Large intestine (tissue), 12 donors: ENCODE results near the gene MALL. TPM values are rescaled to one million over a fixed set of nuclear protein-coding genes. Genes with fewer than 3 reads are reported as not detected.
A peak's percentile ranks its signal among the peaks of the same experiment; 100 is the strongest.
"Not testable (repeated sequence)": the region's sequence is repeated elsewhere in the genome, so short reads cannot be mapped to it uniquely, and the experiment has no call there.

Experiments
- DNase-seq, 2 donors: peaks; one replicate each; pipeline versions ENCODE4 v3.0.0 to v3.0.0-alpha.2; 2013
- H3K27ac ChIP-seq: one replicate; pipeline ENCODE4 v1.5.1; 2013; ENCODE audit warnings: low read length
- H3K27me3 ChIP-seq: 2 replicates; pipeline ENCODE4 v1.6.1; 2013; ENCODE audit warnings: low read length; ENCODE audit not compliant: control insufficient read depth, insufficient read depth
- H3K36me3 ChIP-seq: 2 replicates; pipeline ENCODE4 v1.6.1; 2013; ENCODE audit warnings: low read length; ENCODE audit not compliant: control insufficient read depth, insufficient read depth
- H3K4me1 ChIP-seq: one replicate; pipeline ENCODE4 v1.6.1; 2013; ENCODE audit warnings: low read length; ENCODE audit not compliant: control insufficient read depth, insufficient read depth
- H3K4me3 ChIP-seq: one replicate; pipeline ENCODE4 v1.5.1; 2013; ENCODE audit warnings: low read length
- H3K9me3 ChIP-seq: one replicate; pipeline ENCODE4 v1.6.1; 2013; ENCODE audit warnings: mild to moderate bottlenecking, low read depth, low read length, moderate library complexity; ENCODE audit not compliant: control insufficient read depth
- WGBS: methylation state at CpG from one replicate; pipeline ENCODE4 v1.1.5; 2013; ENCODE audit warnings: low lambda C conversion rate; ENCODE audit not compliant: insufficient coverage; 5-methylcytosine and 5-hydroxymethylcytosine counted together
- long read RNA-seq, 11 donors: transcript quantifications; one replicate each; lab custom pipeline, GENCODE V29; 2026
- polyA plus RNA-seq: library from polyadenylated mRNA; unstranded; fragments of 120-200 nt; gene quantifications from one replicate; pipeline ENCODE4 v1.2.1, GENCODE V29; 2013

MALL gene
- 147 TPM for polyA plus RNA-seq
- long read RNA-seq, donor 1, transcript MALL-201 (4 exons, 3,061 nt), result major isoform, 42 of 47 reads
- long read RNA-seq, donor 1, partial matches to known transcripts, result 5 of 47 reads
- long read RNA-seq, donor 1, other reads (novel, unspliced or antisense), result 0 of 47 reads
- long read RNA-seq, donor 2, transcript MALL-201 (4 exons, 3,061 nt), result major isoform, 76 of 97 reads
- long read RNA-seq, donor 2, partial matches to known transcripts, result 12 of 97 reads
- long read RNA-seq, donor 2, other reads (novel, unspliced or antisense), result 6 of 97 reads
- long read RNA-seq, donor 3, result 0 reads
- long read RNA-seq, donor 4, transcript MALL-201 (4 exons, 3,061 nt), result major isoform, 10 of 15 reads
- long read RNA-seq, donor 4, partial matches to known transcripts, result 5 of 15 reads
- long read RNA-seq, donor 4, other reads (novel, unspliced or antisense), result 0 of 15 reads
- long read RNA-seq, donor 5, transcript MALL-201 (4 exons, 3,061 nt), result major isoform, 28 of 33 reads
- long read RNA-seq, donor 5, partial matches to known transcripts, result 5 of 33 reads
- long read RNA-seq, donor 5, other reads (novel, unspliced or antisense), result 0 of 33 reads
- long read RNA-seq, donor 6, transcript MALL-201 (4 exons, 3,061 nt), result major isoform, 54 of 228 reads
- long read RNA-seq, donor 6, partial matches to known transcripts, result 168 of 228 reads
- long read RNA-seq, donor 6, other reads (novel, unspliced or antisense), result 5 of 228 reads
- long read RNA-seq, donor 7, transcript MALL-201 (4 exons, 3,061 nt), result major isoform, 11 of 11 reads
- long read RNA-seq, donor 7, partial matches to known transcripts, result 0 of 11 reads
- long read RNA-seq, donor 7, other reads (novel, unspliced or antisense), result 0 of 11 reads
- long read RNA-seq, donor 8, transcript MALL-201 (4 exons, 3,061 nt), result major isoform, 89 of 142 reads
- long read RNA-seq, donor 8, partial matches to known transcripts, result 38 of 142 reads
- long read RNA-seq, donor 8, other reads (novel, unspliced or antisense), result 15 of 142 reads
- long read RNA-seq, donor 9, transcript MALL-201 (4 exons, 3,061 nt), result major isoform, 38 of 91 reads
- long read RNA-seq, donor 9, partial matches to known transcripts, result 53 of 91 reads
- long read RNA-seq, donor 9, other reads (novel, unspliced or antisense), result 0 of 91 reads
- long read RNA-seq, donor 10, transcript MALL-201 (4 exons, 3,061 nt), result major isoform, 99 of 106 reads
- long read RNA-seq, donor 10, partial matches to known transcripts, result 7 of 106 reads
- long read RNA-seq, donor 10, other reads (novel, unspliced or antisense), result 0 of 106 reads
- long read RNA-seq, donor 11, transcript MALL-201 (4 exons, 3,061 nt), result major isoform, 50 of 56 reads
- long read RNA-seq, donor 11, partial matches to known transcripts, result 6 of 56 reads
- long read RNA-seq, donor 11, other reads (novel, unspliced or antisense), result 0 of 56 reads

DNA sequence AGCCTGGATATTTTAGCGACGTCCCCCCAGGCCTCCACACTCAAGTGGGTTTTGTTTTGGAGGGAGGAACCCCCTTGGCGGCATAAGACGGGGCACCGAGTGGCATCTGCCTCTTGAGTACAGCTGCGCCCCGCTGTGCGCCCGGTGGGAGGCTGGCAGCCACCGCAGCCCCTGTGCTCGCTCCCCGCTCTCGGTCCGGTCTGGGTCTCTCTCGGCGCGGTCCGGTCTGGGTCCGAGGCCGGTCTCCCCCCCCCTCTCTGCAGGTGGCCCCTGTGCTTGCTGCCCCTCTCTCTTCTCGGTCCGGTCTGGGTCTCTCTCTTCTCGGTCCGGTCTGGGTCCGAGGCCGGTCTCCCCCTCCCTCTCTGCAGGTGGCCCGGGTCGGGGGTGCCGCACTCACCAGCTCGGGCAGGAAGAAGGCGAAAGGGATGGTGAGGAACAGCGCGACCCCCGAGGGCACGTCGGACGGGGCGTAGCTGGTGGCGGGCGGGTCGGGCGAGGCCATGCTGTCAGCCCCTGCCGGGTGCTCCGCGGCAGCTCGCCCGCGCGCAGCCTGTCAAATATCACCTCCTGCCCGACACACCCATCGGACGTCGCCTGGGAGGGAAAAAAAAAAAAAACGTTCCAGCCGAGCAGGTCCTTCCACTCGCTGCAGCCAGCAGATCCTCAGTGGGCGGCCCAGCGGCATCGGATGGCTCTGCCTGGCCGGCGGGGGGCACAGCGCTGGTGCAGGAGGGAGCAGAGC lies at the start of gene MALL:
MALL (minus strand) TSS at position 532 of the 742 bp plus-strand sequence; CDS start at position 502, 30 bp downstream.
- Histone ChIP-seq H3K27ac (peak within 1 kb of the TSS; percentile 99), H3K36me3 (no peaks in the 10 kb centered on the region), H3K4me1 (peaks cover 38% of the 10 kb centered on the region), H3K9me3 (peaks cover 2% of the 10 kb centered on the region), H3K27me3 (peaks cover 16% of the 10 kb centered on the region), H3K4me3 (peak within 1 kb of the TSS; percentile 94)
- peak; percentile 80 to 92 for DNase-seq
- WGBS, result no CpG with 5 or more reads among the region's 62 CpGs

DNA sequence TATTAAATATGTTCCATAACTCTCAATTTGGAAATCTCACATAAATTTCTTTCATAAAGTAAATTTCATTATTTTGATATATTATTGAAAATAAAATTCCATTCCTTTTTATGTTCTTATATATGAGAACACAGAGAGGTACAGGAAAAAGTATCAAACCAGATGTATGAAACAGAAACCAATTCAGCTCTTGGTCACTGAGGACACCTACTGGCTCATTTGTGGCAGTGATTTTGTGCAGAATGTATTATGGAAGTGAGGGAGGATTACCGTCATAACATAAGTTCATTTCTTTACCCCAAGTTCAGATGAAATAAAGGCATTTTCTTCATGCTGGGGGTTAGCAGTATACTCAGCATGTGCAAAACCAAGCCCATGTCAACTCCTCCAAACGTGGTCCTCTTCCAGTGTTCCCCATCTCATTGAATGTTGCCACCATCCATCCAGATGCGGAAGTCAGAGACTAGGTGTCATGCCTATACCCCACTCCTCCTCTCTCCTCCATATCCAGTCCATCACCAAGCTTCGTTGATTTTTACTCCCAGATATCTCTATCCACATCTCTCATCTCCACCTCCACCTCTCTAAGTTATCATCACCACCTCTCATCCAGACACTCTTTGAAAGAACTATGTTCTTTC lies 41.7 kb upstream of the MALL start:
- 55% methylated on average over 1 of the region's 4 CpGs for WGBS
- no peaks in the 10 kb centered on the region for H3K4me1 ChIP-seq
- peak; percentile 25 to 57 for DNase-seq
- H3K27me3 ChIP-seq, result no peaks in the 10 kb centered on the region
- H3K4me3 ChIP-seq, result no peak overlapping the region
- no peaks in the 10 kb centered on the region for H3K36me3 ChIP-seq
- H3K27ac ChIP-seq, result no peak overlapping the region
- H3K9me3 ChIP-seq, result peaks cover 17% of the 10 kb centered on the region

DNA sequence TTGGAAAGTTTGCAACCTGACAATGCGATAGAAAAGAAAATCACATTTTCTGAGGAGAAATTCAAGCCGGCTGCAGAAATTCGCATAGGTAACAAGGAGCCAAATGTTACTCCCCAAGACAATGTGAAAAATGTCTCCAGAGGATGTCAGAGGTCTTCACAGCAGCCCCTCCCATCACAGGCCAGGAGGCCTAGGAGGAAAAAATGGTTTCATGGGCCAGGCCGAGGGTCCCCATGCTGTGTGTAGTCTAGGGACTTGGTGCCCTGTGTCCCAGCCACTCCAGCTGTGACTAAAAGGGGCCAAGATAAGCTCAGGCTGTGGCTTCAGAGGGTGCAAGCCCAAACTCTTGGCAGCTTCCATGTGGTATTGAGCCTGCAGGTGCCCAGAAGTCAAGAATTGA lies 39.2 kb upstream of the MALL start:
- not testable (repeated sequence) for H3K4me3 ChIP-seq, H3K36me3 ChIP-seq, DNase-seq, H3K27me3 ChIP-seq, H3K27ac ChIP-seq, H3K4me1 ChIP-seq
- H3K9me3 ChIP-seq, result peaks cover 17% of the 10 kb centered on the region
- WGBS, result 100% methylated on average over 2 of the region's 4 CpGs

DNA sequence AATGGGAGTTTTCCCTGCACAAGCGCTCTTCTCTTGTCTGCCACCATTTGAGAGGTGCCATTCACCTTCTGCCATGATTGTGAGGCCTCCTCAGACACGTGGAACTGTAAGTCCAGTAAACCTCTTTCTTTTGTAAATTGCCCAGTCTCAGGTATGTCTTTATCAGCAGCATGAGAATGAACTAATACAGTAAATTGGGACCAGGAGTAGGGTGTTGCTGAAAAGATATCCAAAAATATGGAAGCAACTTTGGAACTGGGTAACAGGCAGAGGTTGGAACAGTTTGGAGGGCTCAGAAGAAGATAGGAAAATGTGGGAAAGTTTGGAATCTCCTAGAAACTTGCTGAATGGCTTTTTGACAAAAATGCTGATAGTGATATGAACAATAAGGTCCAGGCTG lies 38.6 kb upstream of the MALL start:
- DNase-seq, H3K4me3 ChIP-seq, H3K36me3 ChIP-seq, H3K27ac ChIP-seq, H3K27me3 ChIP-seq, H3K4me1 ChIP-seq: not testable (repeated sequence)
- no CpG with 5 or more reads among the region's 2 CpGs for WGBS
- peaks cover 17% of the 10 kb centered on the region for H3K9me3 ChIP-seq

DNA sequence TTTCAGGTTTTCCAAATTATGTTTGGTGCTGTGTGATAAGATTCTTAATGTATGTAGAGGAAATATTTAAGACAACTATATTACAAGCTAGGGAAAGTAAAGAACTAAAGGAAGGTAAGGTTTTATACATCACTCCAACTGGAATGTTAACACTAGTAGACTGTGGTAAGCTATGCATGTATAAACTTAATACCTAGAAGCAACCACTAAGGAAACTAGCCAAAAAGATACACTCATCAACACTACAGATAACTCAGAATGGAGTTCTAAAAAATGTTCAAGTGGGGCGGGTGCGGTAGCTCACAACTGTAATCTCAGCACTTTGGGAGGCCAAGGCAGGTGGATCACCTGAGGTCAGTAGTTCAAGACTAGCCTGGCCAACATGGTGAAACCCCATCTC lies 37.8 kb upstream of the MALL start:
- DNase-seq, result no peak
- Histone ChIP-seq H3K4me3 (no peak overlapping the region), H3K27me3 (no peaks in the 10 kb centered on the region), H3K9me3 (peaks cover 17% of the 10 kb centered on the region), H3K36me3 (no peaks in the 10 kb centered on the region), H3K27ac (no peak overlapping the region), H3K4me1 (no peaks in the 10 kb centered on the region)
- WGBS, result no CpG with 5 or more reads among the region's 2 CpGs

DNA sequence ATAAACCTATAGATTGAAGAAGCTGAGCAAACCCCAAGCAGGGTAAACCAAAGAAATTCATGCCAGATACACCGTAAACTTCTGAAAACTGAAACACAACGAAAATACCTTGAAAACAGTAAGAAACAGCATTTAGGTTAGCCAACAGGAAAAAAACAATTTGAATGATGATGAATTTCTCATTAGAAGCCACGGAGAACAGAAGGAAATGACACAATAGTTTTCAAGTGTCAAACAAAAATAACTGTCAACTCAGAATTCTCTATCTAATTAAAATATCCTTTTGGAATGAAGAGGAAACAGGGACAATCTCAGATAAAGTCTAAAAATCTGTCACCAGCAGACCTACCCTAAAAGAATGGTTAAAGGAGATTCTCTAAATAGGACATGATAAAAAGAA lies 37.3 kb upstream of the MALL start:
- H3K36me3 ChIP-seq, result no peaks in the 10 kb centered on the region
- H3K4me1 ChIP-seq, result no peaks in the 10 kb centered on the region
- H3K9me3 ChIP-seq, result peaks cover 17% of the 10 kb centered on the region
- 93% methylated on average over 3 of the region's 3 CpGs for WGBS
- no peak overlapping the region for H3K4me3 ChIP-seq
- no peak overlapping the region for H3K27ac ChIP-seq
- DNase-seq, result no peak
- H3K27me3 ChIP-seq, result no peaks in the 10 kb centered on the region

DNA sequence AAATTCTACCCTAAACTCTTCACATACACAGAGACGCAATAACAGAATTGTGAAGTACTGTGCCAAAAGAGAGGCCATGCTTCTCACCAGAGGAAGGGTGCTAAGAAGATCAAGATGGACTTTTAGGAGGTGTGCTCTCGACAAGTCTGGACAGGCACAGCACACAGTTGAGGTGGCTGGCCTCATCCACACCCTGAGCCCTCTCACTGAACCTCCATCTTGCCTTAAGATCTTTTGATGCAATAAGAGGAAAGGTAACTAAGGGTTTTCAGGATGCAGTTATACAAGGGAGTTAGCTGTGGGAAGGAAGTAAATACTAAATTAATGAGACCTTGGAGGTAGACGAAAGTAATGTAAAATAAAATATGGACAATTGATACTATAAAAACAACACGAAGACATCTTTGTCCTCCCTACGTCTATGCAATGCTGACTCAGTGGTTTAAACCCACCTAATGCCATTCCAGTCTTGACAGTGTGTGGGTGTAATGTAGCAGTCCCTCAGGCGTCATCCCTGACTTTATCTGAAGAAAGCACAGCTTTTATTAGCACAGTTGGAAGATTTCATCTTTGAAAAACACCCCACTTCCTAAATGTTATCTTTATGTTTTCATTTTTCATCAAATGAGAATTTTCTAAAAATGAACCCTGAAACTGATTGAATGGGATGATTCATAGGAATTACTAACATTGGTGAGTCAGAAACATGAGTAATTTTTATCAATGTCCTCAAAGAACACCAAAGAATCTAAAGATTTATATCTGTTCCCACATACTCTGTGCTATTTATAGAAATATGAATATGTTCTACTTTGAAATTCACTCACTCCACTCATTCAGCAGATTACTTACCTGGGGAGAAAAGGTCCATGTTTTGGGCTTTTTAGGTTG lies 34.0 kb upstream of the MALL start:
- 100% methylated on average over 1 of the region's 6 CpGs for WGBS
- DNase-seq, result no peak
- Histone ChIP-seq H3K27ac (no peak overlapping the region), H3K27me3 (no peaks in the 10 kb centered on the region), H3K36me3 (no peaks in the 10 kb centered on the region), H3K4me3 (no peak overlapping the region), H3K4me1 (peaks cover 3% of the 10 kb centered on the region), H3K9me3 (no peaks in the 10 kb centered on the region)

DNA sequence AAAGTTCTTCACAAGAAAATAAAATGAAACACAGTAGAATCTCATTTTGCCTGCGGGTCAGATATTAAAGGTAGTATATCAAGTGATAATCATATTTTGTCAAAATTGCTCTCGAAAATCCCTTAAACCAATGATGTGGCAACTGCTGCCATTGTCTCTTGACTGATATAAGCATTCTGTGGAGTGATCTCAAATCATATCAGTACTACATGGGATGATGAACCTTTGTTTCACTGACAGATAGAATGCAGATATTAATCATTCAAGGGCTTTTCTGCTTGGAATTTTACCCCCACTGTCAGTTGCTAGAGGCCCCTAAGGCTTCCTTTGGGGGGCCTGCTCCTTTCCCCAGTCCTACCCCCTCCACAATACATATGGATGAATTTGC lies 31.3 kb upstream of the MALL start:
- Histone ChIP-seq H3K27me3 (no peaks in the 10 kb centered on the region), H3K9me3 (no peaks in the 10 kb centered on the region), H3K36me3 (no peaks in the 10 kb centered on the region), H3K4me1 (peaks cover 3% of the 10 kb centered on the region), H3K27ac (no peak overlapping the region), H3K4me3 (no peak overlapping the region)
- WGBS, result 93% methylated on average over 2 of the region's 2 CpGs
- no peak for DNase-seq
